ENCODE data around the gene FLNB. TPM values are rescaled to one million over a fixed set of nuclear protein-coding genes. Genes with fewer than 3 reads are reported as not detected.

The FLNB gene
- total RNA-seq, 1 experiment from 2014 or later, result 83.4 TPM

GRCh38 chr3:58164199-58164879 is 156.1 kb downstream of the FLNB start:
- Histone ChIP-seq H2BK5ac (ENCODE audit: insufficient read length, low read length) (no peak overlapping the region), H2AK5ac (ENCODE audit: insufficient read length, low read length) (no peak overlapping the region), H3K79me1 (ENCODE audit: insufficient read depth, low read depth, low read length, poor library complexity, severe bottlenecking) (no peaks in the 10 kb centered on the region), H3K23ac (ENCODE audit: insufficient read length, low read depth, low read length) (no peak overlapping the region), H2BK20ac (ENCODE audit: low read depth, low read length, poor library complexity, severe bottlenecking) (no peak overlapping the region), H3K9ac (ENCODE audit: extremely low read depth, insufficient read length, low read length) (no peak overlapping the region), H2BK120ac (ENCODE audit: low read depth, low read length, poor library complexity, severe bottlenecking) (no peak overlapping the region), H3K9me3 (ENCODE audit: control insufficient read depth, low read depth, low read length) (no peaks in the 10 kb centered on the region), H3K27ac (ENCODE audit: insufficient read length, low read depth, low read length) (no peak overlapping the region), H3K14ac (ENCODE audit: insufficient read depth, low read length) (no peak overlapping the region; the same call in 1 of the 2 replicates), H4K91ac (ENCODE audit: insufficient read length, low read depth, low read length) (no peak overlapping the region), H3K4me1 (ENCODE audit: insufficient read depth, low read length) (no peaks in the 10 kb centered on the region), H3K23me2 (ENCODE audit: insufficient read length, low read depth, low read length, poor library complexity, severe bottlenecking) (no peaks in the 10 kb centered on the region), H4K5ac (ENCODE audit: insufficient read length, low read depth, low read length) (no peak overlapping the region), H2AFZ (ENCODE audit: low read length) (no peak overlapping the region), H4K8ac (replicated peaks; ENCODE audit: insufficient read length, low read depth, low read length) (no peak overlapping the region), H3K4me2 (ENCODE audit: insufficient read depth, insufficient read length, low read length) (no peak overlapping the region), H3T11ph (ENCODE audit: low read length) (no peak overlapping the region), H4K20me1 (ENCODE audit: control insufficient read depth, insufficient read depth, insufficient read length) (no peaks in the 10 kb centered on the region), H2BK15ac (ENCODE audit: low read depth, low read length) (no peak overlapping the region), H3K56ac (ENCODE audit: insufficient read length, low read depth, low read length) (no peak overlapping the region), H3K18ac (ENCODE audit: insufficient read length, low read depth, low read length) (no peak overlapping the region), H2BK12ac (ENCODE audit: insufficient read length, low read depth, low read length) (no peak overlapping the region), H3K27me3 (ENCODE audit: insufficient read depth, low read length) (no peaks in the 10 kb centered on the region), H3K4ac (ENCODE audit: low read depth, low read length) (no peak overlapping the region), H3K79me2 (ENCODE audit: insufficient read depth, low read length) (no peaks in the 10 kb centered on the region)
- no peaks in the 10 kb centered on the region for H3K27me3 Mint-ChIP-seq (ENCODE audit: low read depth)
- no CpG with 5 or more reads among the region's 12 CpGs for WGBS (ENCODE audit: extremely low coverage, insufficient read length, low lambda C conversion rate)
- no peak for TF ChIP-seq CTCF (conservative IDR thresholded peaks at IDR 0.05)
- peaks cover 0 to 2% of the 10 kb centered on the region in 2 experiments; a peak in 3 of 4 replicates for H3K4me1 Mint-ChIP-seq
- H3K36me3 Mint-ChIP-seq (ENCODE audit: insufficient read depth in 1 of 3, low read depth in 3 of 3), result peaks cover 13 to 61% (median 58%) of the 10 kb centered on the region in 3 experiments
- DNase-seq, result no peak
- no peak overlapping the region for H3K4me3 Mint-ChIP-seq
- H3K9me3 Mint-ChIP-seq, result no peaks in the 10 kb centered on the region
- peak overlapping the region in 2 of 3 experiments; percentile 34 to 70; a peak in 2 of 7 replicates for H3K27ac Mint-ChIP-seq

Data from H9 (cell line).